K562 (cell line): ENCODE measurements around the gene GP1BB. TPM values are rescaled to one million over a fixed set of nuclear protein-coding genes. Genes with fewer than 3 reads are reported as not detected.

Experiments used
- BCOR ChIP-seq: fragments of 450-650 bp; IDR thresholded peaks from 2 replicates; pipeline ENCODE4 v1.6.1; 2016
- CBX3 ChIP-seq, 2 experiments: IDR thresholded peaks; 1 replicate in 1 of 2; 2 replicates in 1 of 2; pipeline ENCODE4 v1.6.1; 2012; ENCODE audit warnings: inconsistent platforms in 2 of 2, low read length in 2 of 2, borderline replicate concordance in 1 of 2, control low read depth in 1 of 2
- CHD1 ChIP-seq: fragments of 200-600 bp; sonication (generic); IDR thresholded peaks from one replicate; pipeline ENCODE4 v1.6.1; 2012; ENCODE audit warnings: mild to moderate bottlenecking, moderate library complexity, low read length, inconsistent platforms
- E2F6 ChIP-seq, 2 experiments: IDR thresholded peaks; 2 replicates each; pipeline ENCODE4 v1.6.1; 2011; ENCODE audit warnings: borderline replicate concordance in 1 of 2, control low read depth in 1 of 2, low read depth in 1 of 2, low read length in 1 of 2, mild to moderate bottlenecking in 1 of 2, mixed read lengths in 1 of 2, moderate library complexity in 1 of 2; ENCODE audit not compliant: insufficient read depth in 1 of 2, insufficient read length in 1 of 2, poor library complexity in 1 of 2, severe bottlenecking in 1 of 2; ENCODE audit errors: extremely low read depth in 1 of 2
- FIP1L1 ChIP-seq: fragments of 200-400 bp; formaldehyde crosslinking; IDR thresholded peaks from 2 replicates; pipeline ENCODE4 v1.6.1; 2018; ENCODE audit warnings: mild to moderate bottlenecking, low read depth, low read length; ENCODE audit not compliant: poor library complexity, severe bottlenecking
- GTF2A2 ChIP-seq: IDR thresholded peaks from 2 replicates; pipeline ENCODE4 v1.6.1; 2016; ENCODE audit warnings: mild to moderate bottlenecking, missing genetic modification characterization, missing compliant biosample characterization
- HDAC1 ChIP-seq, 2 experiments: fragments of 450-650 bp; IDR thresholded peaks; 2 replicates each; pipeline ENCODE4 v1.6.1; 2016 to 2017; ENCODE audit warnings: inconsistent platforms in 1 of 2, mild to moderate bottlenecking in 1 of 2, moderate library complexity in 1 of 2
- HEY1 ChIP-seq: fragments of 250-450 bp; sonication (Bioruptor Pico); IDR thresholded peaks from 2 replicates; pipeline ENCODE4 v1.5.0; 2020; ENCODE audit warnings: mild to moderate bottlenecking, moderate library complexity, borderline replicate concordance
- HLTF ChIP-seq: fragments of 450-650 bp; IDR thresholded peaks from 2 replicates; pipeline ENCODE4 v1.6.1; 2016
- HNRNPL ChIP-seq: fragments of 200-400 bp; formaldehyde crosslinking; IDR thresholded peaks from 2 replicates; pipeline ENCODE4 v1.6.1; 2017; ENCODE audit warnings: low read depth, mild to moderate bottlenecking, low read length
- MEIS2 ChIP-seq: fragments of 450-650 bp; IDR thresholded peaks from 2 replicates; pipeline ENCODE4 v1.6.1; 2014; ENCODE audit warnings: mild to moderate bottlenecking; ENCODE audit not compliant: partially characterized antibody
- PHF8 ChIP-seq: fragments of 200-600 bp; sonication (generic); IDR thresholded peaks from 2 replicates; pipeline ENCODE4 v1.6.1; 2012; ENCODE audit warnings: mixed run types, mild to moderate bottlenecking, inconsistent platforms, low read length, moderate library complexity, borderline replicate concordance
- POLR2AphosphoS5 ChIP-seq: IDR thresholded peaks from 2 replicates; pipeline ENCODE4 v1.6.1; 2011; ENCODE audit warnings: mild to moderate bottlenecking, low read depth, low read length, moderate library complexity; ENCODE audit not compliant: control insufficient read depth, insufficient read depth
- SAP30 ChIP-seq: fragments of 200-600 bp; sonication (generic); IDR thresholded peaks from 2 replicates; pipeline ENCODE4 v1.6.1; 2012; ENCODE audit warnings: borderline replicate concordance, low read depth, mild to moderate bottlenecking, moderate library complexity, low read length, control low read depth, inconsistent platforms; ENCODE audit not compliant: insufficient read depth, poor library complexity, severe bottlenecking
- SNAPC5 ChIP-seq: fragments of 250-450 bp; sonication (Bioruptor Pico); IDR thresholded peaks from 2 replicates; pipeline ENCODE4 v1.8.0; 2021; ENCODE audit warnings: moderate library complexity, mild to moderate bottlenecking, inconsistent platforms
- STAT6 ChIP-seq: sonication (generic); formaldehyde crosslinking; IDR thresholded peaks from 2 replicates; pipeline ENCODE4 v1.8.1; 2023; ENCODE audit warnings: mild to moderate bottlenecking, missing genetic modification reagents
- TBL1XR1 ChIP-seq, 2 experiments: IDR thresholded peaks; 2 replicates each; pipeline ENCODE4 v1.6.1; 2012; ENCODE audit warnings: improper control_type of control experiment in 2 of 2, low read length in 2 of 2, mild to moderate bottlenecking in 1 of 2
- WHSC1 ChIP-seq: IDR thresholded peaks from one replicate; pipeline ENCODE4 v1.6.1; 2012; ENCODE audit warnings: low read length, control low read depth, inconsistent platforms
- ZNF398 ChIP-seq: fragments of 250-450 bp; sonication (Bioruptor Pico); IDR thresholded peaks from 2 replicates; pipeline ENCODE4 v1.8.0; 2021; ENCODE audit warnings: moderate library complexity, mild to moderate bottlenecking, inconsistent platforms
- polyA plus RNA-seq, 8 experiments: library from polyadenylated mRNA; depleted of rRNA in 4 of 8; stranded (reverse) in 5 of 8; unstranded in 3 of 8; fragments of >200 nt; fragmentation: Nextera tagmentation in 2 of 8; fragmentation: Illumina TruSeq in 1 of 8; extraction: Ambion mirVana in 2 of 8; extraction: Trizol in 1 of 8; gene quantifications; 2 replicates each; pipeline versions ENCODE4 v1.2.1 to v1.2.3, GENCODE V29; 2011 to 2014; ENCODE audit warnings: inconsistent platforms in 1 of 8, missing spikeins in 1 of 8
- total RNA-seq, 7 experiments: library from RNA; depleted of rRNA in 6 of 7; stranded (reverse); fragments of >200 nt in 6 of 7; fragmentation: Illumina TruSeq in 2 of 7; extraction: Trizol in 2 of 7; gene quantifications; 2 replicates each; pipeline versions ENCODE4 v1.2.1 to v1.2.3, GENCODE V29; 2011 to 2021; ENCODE audit warnings: low replicate concordance in 1 of 7

The GP1BB gene
- total and polyA plus RNA-seq, 9 of the 15 experiments (the other 6 are each of a cell fraction or from before 2014, with no cell fraction given), result 0.69 to 162 (median 2.8) TPM

GRCh38 chr22:19714312-19715187 is 8.8 kb upstream of the GP1BB start, which contains the start of gene SEPTIN5 (continued):
- no peak for TF ChIP-seq ZNF398 (CRISPR knock-in tag)
- peak; percentile 79 to 93 for TF ChIP-seq E2F6 (IDR thresholded peaks at IDR 0.05; ENCODE audit: borderline replicate concordance in 1 of 2, extremely low read depth in 1 of 2, insufficient read depth in 1 of 2, insufficient read length in 1 of 2, low read depth in 1 of 2, low read length in 1 of 2, poor library complexity in 1 of 2, severe bottlenecking in 1 of 2)
- no peak for TF ChIP-seq SNAPC5
- no peak for TF ChIP-seq MEIS2
- peak in 1 of 2 experiments; percentile 75; a peak in 2 of 4 replicates for TF ChIP-seq TBL1XR1 (IDR thresholded peaks at IDR 0.05; ENCODE audit: low read length in 2 of 2)
- peak; percentile 56; the same call in 1 of the 2 replicates for TF ChIP-seq BCOR
- peak in 1 of 2 experiments; percentile 74; a peak in 1 of 4 replicates for TF ChIP-seq HDAC1 (IDR thresholded peaks at IDR 0.05)
- TF ChIP-seq STAT6 (CRISPR knock-in tag), result 0 out of 2 replicates have a peak, but pooled peaks have one; percentile 41
- no peak for TF ChIP-seq HEY1 (CRISPR knock-in tag)
- TF ChIP-seq PHF8, result peak; percentile 59; the same call in 1 of the 2 replicates
- peak in 1 of 2 experiments; percentile 9; a peak in 1 of 3 replicates for TF ChIP-seq CBX3 (IDR thresholded peaks at IDR 0.05; ENCODE audit: borderline replicate concordance in 1 of 2, low read length in 2 of 2)
- peak; percentile 80 for TF ChIP-seq HNRNPL
- TF ChIP-seq CHD1, result peak; percentile 64
- TF ChIP-seq WHSC1, result peak; percentile 63
- TF ChIP-seq SAP30, result peak; percentile 75
- TF ChIP-seq POLR2AphosphoS5, result no peak
- TF ChIP-seq FIP1L1, result no peak
- no peak for TF ChIP-seq GTF2A2 (tag)
- peak; percentile 52; the same call in 1 of the 2 replicates for TF ChIP-seq HLTF
